Activated naive CD8-positive, alpha-beta T cell treated with anti-CD3 and anti-CD28 coated beads, Interleukin-2, amount 50 U/mL, for 24 hours (primary cell): ENCODE data around the gene FBN1.

Experiments
- ATAC-seq: fragments of 150-1000 bp; cut with Tn5 transposase; one replicate; pipeline ENCODE4 v1.10.0; 2021
- DNase-seq: peaks from one replicate; pipeline ENCODE4 v3.0.0; 2021
- H3K27ac Mint-ChIP-seq: one replicate; pipeline ENCODE4 v1.8.0; 2021; ENCODE audit warnings: mild to moderate bottlenecking, mixed read lengths
- H3K27me3 Mint-ChIP-seq: one replicate; pipeline ENCODE4 v1.8.0; 2021; ENCODE audit warnings: mixed read lengths
- H3K36me3 Mint-ChIP-seq: one replicate; pipeline ENCODE4 v1.8.0; 2021; ENCODE audit warnings: low read depth, mixed read lengths
- H3K4me1 Mint-ChIP-seq: one replicate; pipeline ENCODE4 v1.8.0; 2021; ENCODE audit warnings: mixed read lengths
- H3K4me3 Mint-ChIP-seq: one replicate; pipeline ENCODE4 v1.8.0; 2021; ENCODE audit warnings: mild to moderate bottlenecking, moderate library complexity, mixed read lengths
- H3K9me3 Mint-ChIP-seq: one replicate; pipeline ENCODE4 v1.8.0; 2021; ENCODE audit warnings: mixed read lengths

FBN1 gene

GRCh38 chr15:48527517-48527916 is 118.0 kb downstream of the FBN1 start:
- no peak overlapping the region for H3K4me3 Mint-ChIP-seq
- no peaks in the 10 kb centered on the region for H3K36me3 Mint-ChIP-seq
- no peaks in the 10 kb centered on the region for H3K9me3 Mint-ChIP-seq
- H3K27me3 Mint-ChIP-seq = no peaks in the 10 kb centered on the region
- ATAC-seq = no peak
- no peaks in the 10 kb centered on the region for H3K4me1 Mint-ChIP-seq
- no peak for DNase-seq
- no peak overlapping the region for H3K27ac Mint-ChIP-seq

- no peaks in the 10 kb centered on the region for H3K4me1 Mint-ChIP-seq
- H3K27me3 Mint-ChIP-seq = no peaks in the 10 kb centered on the region
- H3K4me3 Mint-ChIP-seq = no peak overlapping the region
- H3K27ac Mint-ChIP-seq = no peak overlapping the region
- no peaks in the 10 kb centered on the region for H3K9me3 Mint-ChIP-seq
- DNase-seq = no peak
- no peak for ATAC-seq
- H3K36me3 Mint-ChIP-seq = no peaks in the 10 kb centered on the region
Measured at GRCh38 chr15:48522911-48523310, 122.6 kb downstream of the FBN1 start.

DNA sequence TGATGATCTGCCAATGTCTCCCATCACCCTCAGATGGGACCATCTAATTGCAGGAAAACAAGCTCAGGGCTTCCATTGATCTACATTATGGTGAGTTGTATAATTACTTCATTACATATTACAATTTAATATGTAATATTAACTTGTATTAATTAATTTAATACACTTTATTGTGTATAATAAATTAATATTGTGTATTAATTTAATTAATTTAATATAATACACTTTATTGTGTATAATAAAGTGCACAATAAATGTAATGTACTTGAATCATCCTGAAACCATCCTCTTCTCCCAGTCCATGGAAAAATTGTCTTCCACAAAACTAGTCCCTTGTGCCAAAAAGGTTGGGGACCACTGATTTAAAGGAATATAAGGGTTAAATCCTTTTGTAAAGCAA is 123.4 kb downstream of the FBN1 start:
- Mint-ChIP-seq H3K36me3 (no peaks in the 10 kb centered on the region), H3K27ac (no peak overlapping the region), H3K27me3 (no peaks in the 10 kb centered on the region), H3K9me3 (no peaks in the 10 kb centered on the region), H3K4me3 (no peak overlapping the region), H3K4me1 (no peaks in the 10 kb centered on the region)
- ATAC-seq (no peak), DNase-seq (no peak)

- Mint-ChIP-seq H3K9me3 (no peaks in the 10 kb centered on the region), H3K4me3 (no peak overlapping the region), H3K36me3 (no peaks in the 10 kb centered on the region), H3K27me3 (no peaks in the 10 kb centered on the region), H3K27ac (no peak overlapping the region), H3K4me1 (no peaks in the 10 kb centered on the region)
- DNase-seq (no peak), ATAC-seq (no peak)
Measured at GRCh38 chr15:48520376-48521155, 124.9 kb downstream of the FBN1 start.

DNA sequence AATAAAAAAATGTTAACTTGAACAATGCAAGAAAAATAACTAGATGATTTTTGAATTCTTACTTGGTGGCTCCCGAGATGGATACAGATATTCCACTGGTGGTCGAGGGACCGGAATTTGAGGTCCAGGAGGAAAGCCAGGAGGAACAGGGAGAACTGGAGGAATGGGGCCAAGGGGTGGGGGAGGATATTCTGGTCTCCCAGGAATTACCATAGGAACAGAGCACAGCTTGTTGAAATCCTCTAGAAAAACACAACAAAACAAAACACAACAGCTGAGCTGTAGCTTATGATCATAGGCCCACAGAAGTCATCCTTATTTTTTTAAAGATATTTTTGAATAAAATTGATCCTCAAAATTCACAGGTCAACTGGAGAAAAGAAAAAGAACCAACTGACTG is 129.4 kb downstream of the FBN1 start:
- no peak overlapping the region for H3K27ac Mint-ChIP-seq
- H3K4me1 Mint-ChIP-seq = no peaks in the 10 kb centered on the region
- no peaks in the 10 kb centered on the region for H3K9me3 Mint-ChIP-seq
- no peak overlapping the region for H3K4me3 Mint-ChIP-seq
- ATAC-seq = no peak
- no peak for DNase-seq
- H3K27me3 Mint-ChIP-seq = no peaks in the 10 kb centered on the region
- no peaks in the 10 kb centered on the region for H3K36me3 Mint-ChIP-seq

GRCh38 chr15:48515500-48515899 is 130.0 kb downstream of the FBN1 start:
- H3K4me3 Mint-ChIP-seq = no peak overlapping the region
- ATAC-seq = no peak
- no peaks in the 10 kb centered on the region for H3K36me3 Mint-ChIP-seq
- H3K9me3 Mint-ChIP-seq = no peaks in the 10 kb centered on the region
- no peak for DNase-seq
- H3K4me1 Mint-ChIP-seq = no peaks in the 10 kb centered on the region
- H3K27ac Mint-ChIP-seq = no peak overlapping the region
- H3K27me3 Mint-ChIP-seq = no peaks in the 10 kb centered on the region

DNA sequence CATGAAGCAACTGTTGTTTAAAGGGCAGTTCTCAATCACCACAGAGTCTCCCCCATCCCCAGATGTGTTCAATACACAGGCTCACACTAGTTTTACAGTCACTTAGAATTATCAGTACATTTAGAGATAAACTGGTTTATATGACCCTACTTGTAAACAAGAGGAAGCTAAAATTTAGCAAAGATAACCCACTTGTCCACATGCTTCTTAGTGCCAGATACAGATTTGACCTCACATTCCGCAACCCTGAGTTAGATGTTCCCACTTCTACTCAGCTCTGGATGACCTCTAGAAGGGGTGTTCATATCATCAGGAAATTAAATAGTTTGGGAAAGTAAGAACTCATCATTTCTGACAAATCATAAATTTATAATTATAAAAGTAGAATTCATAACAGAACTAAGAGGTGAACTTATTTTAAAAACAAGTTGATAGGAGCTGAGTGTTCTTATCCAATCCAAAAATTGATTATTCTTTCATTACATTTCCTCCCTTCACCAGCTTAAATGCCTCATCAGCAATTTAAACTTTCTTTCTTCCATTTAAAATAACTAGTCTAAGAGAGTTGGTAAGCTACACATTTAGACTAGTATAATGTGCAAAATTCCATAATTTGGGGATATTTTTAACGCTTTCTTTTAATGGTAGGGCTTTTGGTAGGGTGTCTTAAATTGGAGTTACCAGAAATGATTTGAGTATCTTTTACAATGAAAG is 131.2 kb downstream of the FBN1 start:
- Mint-ChIP-seq H3K4me3 (no peak overlapping the region), H3K27ac (no peak overlapping the region), H3K36me3 (no peaks in the 10 kb centered on the region), H3K27me3 (no peaks in the 10 kb centered on the region), H3K9me3 (no peaks in the 10 kb centered on the region), H3K4me1 (no peaks in the 10 kb centered on the region)
- ATAC-seq = no peak
- DNase-seq = no peak

GRCh38 chr15:48510976-48511375 is 134.5 kb downstream of the FBN1 start:
- H3K27ac Mint-ChIP-seq = no peak overlapping the region
- DNase-seq (no peak), ATAC-seq (no peak)
- H3K9me3 Mint-ChIP-seq = no peaks in the 10 kb centered on the region
- no peak overlapping the region for H3K4me3 Mint-ChIP-seq
- H3K36me3 Mint-ChIP-seq = no peaks in the 10 kb centered on the region
- no peaks in the 10 kb centered on the region for H3K4me1 Mint-ChIP-seq
- no peaks in the 10 kb centered on the region for H3K27me3 Mint-ChIP-seq

DNA sequence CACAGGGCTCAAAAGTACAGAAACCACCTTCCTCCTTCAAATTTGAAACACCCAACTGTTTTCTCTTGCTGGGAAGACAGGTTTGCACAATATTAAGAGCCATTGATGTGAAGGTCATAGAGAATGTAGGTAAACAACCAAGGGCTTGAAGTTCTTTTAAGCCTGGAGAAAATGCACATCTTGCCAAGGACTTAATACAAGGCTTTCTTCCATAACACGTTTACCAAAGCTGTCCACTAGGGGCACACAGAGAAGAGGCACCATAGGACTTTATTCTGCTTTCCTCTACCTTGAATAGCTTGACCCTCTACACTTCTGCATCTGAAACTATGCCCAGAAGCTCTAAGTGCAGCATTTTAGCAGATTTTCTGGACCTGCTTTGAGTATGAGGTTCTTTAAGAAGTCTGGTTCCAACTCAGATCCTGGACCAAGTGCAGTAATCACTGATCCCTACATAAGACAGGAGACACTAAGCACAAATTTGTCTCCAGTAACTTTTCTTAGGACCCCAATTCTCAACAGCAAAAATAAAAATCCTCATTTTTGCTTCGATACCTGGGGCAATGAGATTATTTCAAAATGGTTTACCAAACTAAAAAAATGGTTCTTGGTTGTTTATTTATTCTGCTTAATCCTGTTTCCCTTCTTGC is 138.0 kb downstream of the FBN1 start:
- peak; percentile 4 for DNase-seq
- Mint-ChIP-seq H3K9me3 (no peaks in the 10 kb centered on the region), H3K4me3 (no peak overlapping the region), H3K27ac (no peak overlapping the region), H3K4me1 (no peaks in the 10 kb centered on the region), H3K36me3 (no peaks in the 10 kb centered on the region), H3K27me3 (no peaks in the 10 kb centered on the region)
- ATAC-seq = no peak

DNA sequence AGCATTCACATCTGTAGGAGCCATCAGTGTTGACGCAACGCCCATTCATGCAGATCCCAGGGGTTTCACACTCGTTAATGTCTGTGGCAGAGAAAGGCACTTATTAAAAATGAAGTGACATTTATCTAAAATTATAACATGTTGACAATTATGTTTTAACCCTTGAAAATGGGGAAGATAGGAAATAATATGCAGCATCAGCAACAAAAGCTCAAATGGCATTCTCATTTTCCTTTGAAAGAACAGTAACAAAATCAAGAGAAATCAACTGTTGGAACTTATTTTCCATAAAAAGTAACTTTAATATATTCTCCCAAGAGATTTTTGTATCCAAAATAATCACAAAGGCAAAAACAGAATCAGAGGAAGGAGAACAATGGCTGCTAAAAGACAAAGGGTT is 140.4 kb downstream of the FBN1 start:
- no peaks in the 10 kb centered on the region for H3K36me3 Mint-ChIP-seq
- no peak overlapping the region for H3K4me3 Mint-ChIP-seq
- H3K27me3 Mint-ChIP-seq = no peaks in the 10 kb centered on the region
- H3K9me3 Mint-ChIP-seq = no peaks in the 10 kb centered on the region
- no peak for ATAC-seq
- no peak for DNase-seq
- no peak overlapping the region for H3K27ac Mint-ChIP-seq
- H3K4me1 Mint-ChIP-seq = no peaks in the 10 kb centered on the region

DNA sequence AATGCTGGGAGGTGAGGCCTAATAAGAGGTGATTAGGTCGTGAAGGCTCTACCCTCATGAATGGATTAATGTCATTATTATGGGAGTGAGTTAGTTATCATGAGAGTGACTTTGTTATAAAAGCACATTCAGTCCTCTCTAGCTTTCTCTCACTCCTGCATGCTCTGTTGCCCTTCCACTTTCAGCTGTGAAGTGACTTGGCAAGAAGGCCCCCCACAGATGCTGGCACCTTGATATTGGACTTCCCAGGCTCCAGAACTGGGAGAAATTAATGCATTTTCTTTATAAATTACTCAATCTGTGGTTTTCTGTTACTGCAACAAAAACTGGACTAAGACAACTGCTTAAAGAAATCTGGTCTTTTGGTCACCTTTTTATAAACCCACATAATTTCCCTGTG is 144.3 kb downstream of the FBN1 start:
- Mint-ChIP-seq H3K36me3 (no peaks in the 10 kb centered on the region), H3K27ac (no peak overlapping the region), H3K4me1 (no peaks in the 10 kb centered on the region), H3K27me3 (no peaks in the 10 kb centered on the region), H3K4me3 (no peak overlapping the region), H3K9me3 (no peaks in the 10 kb centered on the region)
- DNase-seq = no peak
- ATAC-seq = no peak

DNA sequence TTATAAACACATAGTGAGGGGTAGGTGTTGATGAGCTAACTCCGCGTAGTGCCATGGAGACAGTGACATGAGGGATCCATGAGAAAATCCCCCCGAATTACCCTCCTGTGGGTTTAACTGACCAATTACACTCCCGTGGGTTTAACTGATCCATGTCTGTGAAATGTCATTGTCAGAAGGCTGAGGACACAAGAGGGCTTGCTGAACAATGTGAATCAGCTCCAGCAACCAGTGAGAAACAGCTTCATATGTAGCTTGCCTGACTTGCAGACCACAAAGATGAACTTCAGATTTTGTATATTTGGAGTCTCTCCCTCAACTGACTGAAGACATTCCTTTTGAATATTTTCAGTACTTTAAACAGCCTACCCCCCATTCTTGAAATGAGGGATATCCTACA is 144.9 kb downstream of the FBN1 start:
- no peak overlapping the region for H3K27ac Mint-ChIP-seq
- DNase-seq (no peak), ATAC-seq (no peak)
- no peaks in the 10 kb centered on the region for H3K4me1 Mint-ChIP-seq
- no peaks in the 10 kb centered on the region for H3K27me3 Mint-ChIP-seq
- H3K36me3 Mint-ChIP-seq = no peaks in the 10 kb centered on the region
- no peaks in the 10 kb centered on the region for H3K9me3 Mint-ChIP-seq
- H3K4me3 Mint-ChIP-seq = no peak overlapping the region

DNA sequence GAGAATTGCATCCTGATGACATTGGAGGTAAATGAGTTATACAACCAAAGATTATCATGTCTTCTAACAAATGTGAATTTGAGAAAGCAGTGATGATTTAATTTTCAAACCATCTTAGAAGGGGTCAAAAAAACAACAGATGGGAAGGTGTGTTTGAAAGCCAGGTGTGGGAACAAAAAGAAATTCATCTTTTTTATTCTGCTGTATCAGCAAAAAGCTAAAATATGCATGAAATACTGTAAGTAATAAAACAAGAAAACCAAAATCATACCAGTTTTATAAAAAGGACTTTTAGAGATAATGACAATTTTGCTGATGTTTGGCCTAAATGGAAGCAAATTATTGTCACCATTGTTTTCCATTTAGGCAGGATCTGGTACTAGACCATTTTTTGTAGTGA is 145.5 kb downstream of the FBN1 start:
- no peaks in the 10 kb centered on the region for H3K36me3 Mint-ChIP-seq
- H3K4me1 Mint-ChIP-seq = no peaks in the 10 kb centered on the region
- DNase-seq (no peak), ATAC-seq (no peak)
- no peak overlapping the region for H3K4me3 Mint-ChIP-seq
- no peak overlapping the region for H3K27ac Mint-ChIP-seq
- H3K27me3 Mint-ChIP-seq = no peaks in the 10 kb centered on the region
- no peaks in the 10 kb centered on the region for H3K9me3 Mint-ChIP-seq

GRCh38 chr15:48498828-48499227 is 146.7 kb downstream of the FBN1 start:
- H3K27me3 Mint-ChIP-seq = no peaks in the 10 kb centered on the region

DNA sequence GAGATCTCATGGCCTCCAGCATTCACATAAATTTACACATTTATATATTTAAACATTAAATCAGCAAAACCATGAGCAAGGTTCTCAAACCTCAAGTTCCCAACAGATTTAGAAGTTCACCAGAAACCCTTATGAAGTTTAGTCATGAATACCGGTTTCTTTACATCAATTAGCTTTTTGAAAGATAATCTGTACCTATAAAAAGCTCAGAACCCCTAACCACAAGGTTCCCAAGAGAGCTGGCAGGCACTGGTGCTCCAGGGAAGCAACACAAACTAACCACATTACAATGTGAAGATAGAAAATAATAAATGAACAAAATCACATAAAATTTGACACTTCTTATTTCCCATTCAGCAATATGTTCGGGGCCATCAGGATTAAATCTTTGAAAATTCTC is 150.9 kb downstream of the FBN1 start:
- no peaks in the 10 kb centered on the region for H3K4me1 Mint-ChIP-seq
- ATAC-seq (no peak), DNase-seq (no peak)

More at GRCh38 chr15:48498828-48499227, 146.7 kb downstream of the FBN1 start:
- no peak overlapping the region for H3K27ac Mint-ChIP-seq
- ATAC-seq = no peak
- H3K4me3 Mint-ChIP-seq = no peak overlapping the region
- no peak for DNase-seq
- no peaks in the 10 kb centered on the region for H3K4me1 Mint-ChIP-seq
- H3K36me3 Mint-ChIP-seq = no peaks in the 10 kb centered on the region
- H3K9me3 Mint-ChIP-seq = no peaks in the 10 kb centered on the region

More for the DNA sequence above, 150.9 kb downstream of the FBN1 start:
- no peaks in the 10 kb centered on the region for H3K9me3 Mint-ChIP-seq
- H3K27ac Mint-ChIP-seq = no peak overlapping the region
- H3K36me3 Mint-ChIP-seq = no peaks in the 10 kb centered on the region
- no peaks in the 10 kb centered on the region for H3K27me3 Mint-ChIP-seq
- H3K4me3 Mint-ChIP-seq = no peak overlapping the region
